Choroid plexus epithelial cell (primary cell): ENCODE results near the gene CTBP2.

ENCODE experiments used
- DNase-seq: peaks from one replicate; pipeline ENCODE4 v3.0.0-alpha.2; 2010; ENCODE audit warnings: low read depth
- H3K4me3 ChIP-seq: 2 replicates; pipeline ENCODE4 v1.5.1; 2011; ENCODE audit warnings: low read depth, mild to moderate bottlenecking, control low read depth, low read length, moderate library complexity
- TF ChIP-seq, protein P1 (sequence below): conservative IDR thresholded peaks from 2 replicates; pipeline ENCODE4 v1.5.1; 2011; ENCODE audit warnings: low read depth, mild to moderate bottlenecking, control low read depth, inconsistent platforms, low read length, moderate library complexity

Gene CTBP2

DNA sequence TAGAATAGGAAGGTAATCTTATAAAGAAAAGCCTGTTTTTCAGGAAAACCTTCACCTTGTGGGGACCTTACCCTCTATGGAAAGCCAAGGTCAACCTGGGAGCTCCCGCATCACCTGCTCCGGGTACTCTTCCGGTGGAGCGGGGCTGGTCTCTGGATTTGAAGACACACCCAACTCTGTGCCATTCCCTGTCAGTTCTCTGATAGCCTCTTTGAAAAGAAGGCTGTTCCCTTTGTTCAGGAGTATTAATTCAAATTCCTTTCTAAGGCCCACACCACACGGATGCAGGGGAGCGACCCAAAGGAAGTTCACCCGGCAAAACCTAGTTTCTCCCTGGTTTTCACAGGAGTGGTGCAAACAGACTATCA, 10.7 kb downstream of the CTBP2 start:
- H3K4me3 ChIP-seq, result no peak overlapping the region
- DNase-seq, result no peak
- TF ChIP-seq, protein P1, sequence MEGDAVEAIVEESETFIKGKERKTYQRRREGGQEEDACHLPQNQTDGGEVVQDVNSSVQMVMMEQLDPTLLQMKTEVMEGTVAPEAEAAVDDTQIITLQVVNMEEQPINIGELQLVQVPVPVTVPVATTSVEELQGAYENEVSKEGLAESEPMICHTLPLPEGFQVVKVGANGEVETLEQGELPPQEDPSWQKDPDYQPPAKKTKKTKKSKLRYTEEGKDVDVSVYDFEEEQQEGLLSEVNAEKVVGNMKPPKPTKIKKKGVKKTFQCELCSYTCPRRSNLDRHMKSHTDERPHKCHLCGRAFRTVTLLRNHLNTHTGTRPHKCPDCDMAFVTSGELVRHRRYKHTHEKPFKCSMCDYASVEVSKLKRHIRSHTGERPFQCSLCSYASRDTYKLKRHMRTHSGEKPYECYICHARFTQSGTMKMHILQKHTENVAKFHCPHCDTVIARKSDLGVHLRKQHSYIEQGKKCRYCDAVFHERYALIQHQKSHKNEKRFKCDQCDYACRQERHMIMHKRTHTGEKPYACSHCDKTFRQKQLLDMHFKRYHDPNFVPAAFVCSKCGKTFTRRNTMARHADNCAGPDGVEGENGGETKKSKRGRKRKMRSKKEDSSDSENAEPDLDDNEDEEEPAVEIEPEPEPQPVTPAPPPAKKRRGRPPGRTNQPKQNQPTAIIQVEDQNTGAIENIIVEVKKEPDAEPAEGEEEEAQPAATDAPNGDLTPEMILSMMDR, result no peak

DNA sequence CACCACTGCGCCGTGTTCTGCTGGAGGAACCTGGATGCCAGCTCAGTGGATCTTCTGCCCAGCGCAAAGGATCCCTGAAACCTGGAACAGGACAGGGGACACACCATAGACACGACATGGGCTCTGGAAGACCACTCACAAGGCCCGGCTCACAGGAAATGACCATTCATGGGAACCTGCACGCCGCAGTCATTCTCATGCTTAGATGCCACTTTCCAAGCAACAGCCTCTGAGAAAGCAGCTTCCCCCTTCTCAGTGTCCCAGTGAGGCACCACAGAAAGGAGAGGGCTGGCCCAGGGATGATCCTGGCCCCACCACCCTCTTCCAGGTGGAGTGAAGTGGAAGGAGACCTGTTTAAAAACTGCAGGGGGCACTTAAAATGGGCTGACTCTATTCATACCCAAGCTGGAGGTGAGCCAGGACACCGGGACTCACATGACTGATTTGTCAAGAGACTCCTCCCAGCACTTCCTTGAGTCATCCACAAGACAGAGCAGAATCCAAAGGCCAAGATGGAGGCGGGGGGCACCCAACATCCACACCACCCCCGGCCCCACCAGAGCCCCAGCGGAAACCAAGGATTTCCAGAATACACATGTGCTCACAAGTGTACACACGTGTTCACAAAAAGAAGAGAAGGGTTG, 11.2 kb downstream of the CTBP2 start:
- DNase-seq, result peak; percentile 89

DNA sequence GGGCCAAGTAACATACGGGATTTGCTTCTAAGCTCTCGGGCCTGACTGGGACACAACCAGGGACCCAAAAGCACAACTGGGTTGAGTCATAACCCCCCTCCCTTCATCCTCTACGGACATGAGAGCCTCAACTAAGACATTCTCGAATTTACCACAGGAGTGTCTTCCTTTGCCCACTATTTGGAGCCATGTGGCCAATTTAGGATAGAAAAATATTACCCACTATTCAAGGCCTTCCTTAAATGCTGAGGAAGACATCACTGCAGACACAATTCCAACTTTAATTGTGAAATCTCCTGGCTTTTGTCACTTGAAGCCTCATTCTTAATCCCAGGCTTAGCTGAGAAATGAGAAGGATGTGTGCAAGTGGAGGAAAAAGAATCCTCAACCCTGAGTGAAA, 11.8 kb downstream of the CTBP2 start:
- TF ChIP-seq, protein P1, result no peak
- DNase-seq, result no peak
- H3K4me3 ChIP-seq, result no peak overlapping the region

More for the DNA sequence above, 11.2 kb downstream of the CTBP2 start:
- no peak overlapping the region for H3K4me3 ChIP-seq
- TF ChIP-seq, protein P1, result no peak

DNA sequence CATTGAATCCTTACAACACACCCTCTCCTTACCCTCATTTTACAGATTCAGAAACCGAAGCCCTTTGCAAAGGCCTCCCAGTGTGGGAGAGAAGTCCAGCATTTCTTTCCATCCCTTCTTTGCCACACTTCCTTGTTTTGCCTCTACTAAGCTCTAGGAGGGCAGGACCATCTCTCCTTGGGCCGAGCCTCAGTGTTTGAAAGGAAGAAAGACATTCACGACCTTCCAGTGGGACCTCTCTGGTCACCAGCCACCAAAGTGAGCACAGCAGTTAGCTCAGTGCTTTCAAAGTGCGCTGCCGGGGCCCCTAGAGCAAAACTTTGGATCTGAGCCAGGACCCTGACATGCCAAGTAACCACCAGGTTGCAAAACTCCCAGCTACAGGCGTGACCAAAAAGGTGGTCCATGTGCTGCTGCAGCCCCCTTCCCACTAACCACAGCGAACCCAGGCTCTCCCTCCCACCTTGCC, 12.4 kb downstream of the CTBP2 start:
- TF ChIP-seq, protein P1, result no peak
- no peak overlapping the region for H3K4me3 ChIP-seq
- peak; percentile 75 for DNase-seq

DNA sequence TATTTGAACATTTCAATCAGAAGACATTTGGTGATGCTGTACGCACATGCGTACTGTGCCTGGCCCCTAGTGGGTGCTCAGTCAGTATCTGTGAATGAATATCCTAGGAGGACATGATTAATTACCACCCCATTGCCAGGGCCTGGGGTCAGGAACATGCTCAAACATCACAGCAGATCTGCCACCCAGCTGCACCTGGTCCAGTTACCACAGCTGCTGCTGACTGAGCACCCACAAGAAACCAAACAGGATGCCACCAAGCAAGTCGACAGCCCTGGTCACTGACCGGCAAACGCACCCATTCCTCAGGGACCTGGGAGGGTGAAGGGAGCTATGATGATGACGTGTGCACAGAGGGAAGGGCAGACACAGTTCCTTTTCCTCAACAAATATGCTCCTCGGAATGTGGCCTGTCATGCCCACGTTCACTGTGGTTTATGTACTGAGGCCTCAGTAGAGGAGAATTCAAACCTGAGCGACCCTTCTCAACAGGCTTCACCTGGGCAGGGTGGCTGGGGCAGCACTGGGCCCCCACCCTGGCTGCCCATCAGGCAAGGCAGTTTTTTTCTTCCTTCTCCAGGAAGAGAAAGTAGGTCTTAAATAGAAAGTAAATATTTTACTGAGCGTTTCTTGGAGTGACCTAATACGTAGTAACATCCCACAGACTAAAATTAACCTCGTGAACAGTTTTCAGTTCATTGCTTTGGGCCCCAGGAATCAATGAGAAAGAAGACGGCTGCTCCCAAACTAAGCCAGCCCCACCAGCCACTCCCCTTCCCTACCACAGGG, 13.4 kb downstream of the CTBP2 start:
- peak; percentile 78 for DNase-seq
- H3K4me3 ChIP-seq, result no peak overlapping the region
- TF ChIP-seq, protein P1, result no peak

DNA sequence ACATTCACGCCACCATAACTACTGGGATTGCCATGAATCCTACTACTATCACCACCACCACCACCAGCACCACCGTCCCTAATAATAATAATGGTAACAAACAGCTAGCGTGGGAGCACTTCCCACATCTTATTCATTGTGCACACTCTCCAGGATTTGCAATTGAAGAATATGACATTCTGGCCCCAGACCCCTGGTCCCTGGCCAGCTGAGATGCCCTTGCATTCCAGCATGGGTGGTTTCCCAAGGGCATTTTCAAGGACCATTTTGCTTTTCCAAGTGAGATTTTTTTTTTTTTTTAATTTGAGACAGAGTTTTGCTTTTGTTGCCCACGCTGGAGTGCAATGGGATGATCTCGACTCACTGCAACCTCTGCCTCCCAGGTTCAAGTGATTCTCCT, 14.7 kb downstream of the CTBP2 start:
- TF ChIP-seq, protein P1, result no peak
- no peak overlapping the region for H3K4me3 ChIP-seq
- DNase-seq, result no peak
